Small intestine (tissue), 7 donors: ENCODE measurements around the gene MIPOL1. TPM values are rescaled to one million over a fixed set of nuclear protein-coding genes. Genes with fewer than 3 reads are reported as not detected.
"Not testable (repeated sequence)": the region's sequence is repeated elsewhere in the genome, so short reads cannot be mapped to it uniquely, and the experiment has no call there.

Source experiments
- DNase-seq, 2 donors: peaks; one replicate each; pipeline versions ENCODE4 v3.0.0 to v3.0.0-alpha.2; 2013
- FAIRE-seq: peaks from 2 replicates; lab custom pipeline; 2012; peaks lifted over from hg19 to GRCh38; lab: Jason Lieb, UNC
- H3K27ac ChIP-seq, 3 donors: one replicate each; pipeline ENCODE4 v1.5.1; 2013; ENCODE audit warnings: low read length in 2 of 3, mild to moderate bottlenecking in 2 of 3, control low read depth in 1 of 3, inconsistent platforms in 1 of 3, low read depth in 1 of 3, moderate library complexity in 1 of 3
- H3K27me3 ChIP-seq, 3 donors: one replicate each; pipeline ENCODE4 v1.6.1; 2013; ENCODE audit warnings: low read length in 3 of 3, inconsistent platforms in 1 of 3; ENCODE audit not compliant: control insufficient read depth in 3 of 3, insufficient read depth in 3 of 3
- H3K36me3 ChIP-seq, 3 donors: one replicate each; pipeline ENCODE4 v1.6.1; 2013; ENCODE audit warnings: low read length in 3 of 3, inconsistent platforms in 1 of 3, low read depth in 1 of 3, mild to moderate bottlenecking in 1 of 3, moderate library complexity in 1 of 3; ENCODE audit not compliant: control insufficient read depth in 3 of 3, insufficient read depth in 2 of 3
- H3K4me1 ChIP-seq, 3 donors: one replicate each; pipeline ENCODE4 v1.6.1; 2013; ENCODE audit warnings: low read length in 2 of 3, inconsistent platforms in 1 of 3, low read depth in 1 of 3, mild to moderate bottlenecking in 1 of 3, moderate library complexity in 1 of 3; ENCODE audit not compliant: control insufficient read depth in 3 of 3, insufficient read depth in 2 of 3
- H3K4me3 ChIP-seq, 3 donors: one replicate each; pipeline ENCODE4 v1.5.1; 2013; ENCODE audit warnings: low read length in 3 of 3, control low read depth in 1 of 3, inconsistent platforms in 1 of 3, low read depth in 1 of 3, mild to moderate bottlenecking in 1 of 3, moderate library complexity in 1 of 3
- H3K9me3 ChIP-seq, 2 donors: one replicate each; pipeline ENCODE4 v1.6.1; 2013; ENCODE audit warnings: low read depth in 1 of 2, low read length in 1 of 2; ENCODE audit not compliant: control insufficient read depth in 2 of 2, insufficient read depth in 1 of 2
- WGBS, 3 donors: extraction: QIAGEN DNeasy Blood & Tissue Kit; methylation state at CpG; one replicate each; pipeline ENCODE4 v1.1.7; 2013; 5-methylcytosine and 5-hydroxymethylcytosine counted together
- polyA plus RNA-seq, 4 donors: library from polyadenylated mRNA; stranded (reverse) in 3 of 4; unstranded in 1 of 4; fragments of 200-250 nt in 3 of 4; fragments of 120-200 nt in 1 of 4; gene quantifications; one replicate each; pipeline versions ENCODE4 v1.2.1 to v1.2.3, GENCODE V29; 2013
- donor health status: healthy with polysubstance abuse.
- donor health status: control.
- donor health status: control.
- donor health status: Bipolar disorder and iron deficiency.
- donor health status: healthy.

Gene MIPOL1
- polyA plus RNA-seq, 4 donors = 0.45 to 9.2 (median 2.3) TPM

DNA sequence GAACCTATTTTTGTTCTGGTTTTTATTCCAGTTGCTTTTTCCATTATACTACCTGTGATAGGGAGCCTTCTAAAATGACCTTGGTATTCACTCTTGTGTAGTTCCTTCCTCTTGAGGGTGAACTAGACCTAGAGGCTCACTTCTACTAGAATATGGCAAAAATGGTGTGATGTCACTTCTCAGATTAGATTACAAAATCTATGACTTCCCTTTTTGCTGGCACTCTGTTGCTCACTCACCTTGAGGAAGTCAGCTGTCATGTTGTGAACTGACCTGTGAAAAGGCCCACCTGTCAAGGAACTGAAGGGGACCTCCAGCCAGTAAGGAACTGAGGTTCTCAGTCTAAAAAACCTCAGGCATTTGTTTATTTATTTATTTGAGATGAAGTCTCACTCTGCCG lies 5.7 kb downstream of the MIPOL1 start:
- FAIRE-seq = no peak
- H3K4me1 ChIP-seq = no peaks in the 10 kb centered on the region
- H3K36me3 ChIP-seq = no peaks in the 10 kb centered on the region

GRCh38 chr14:37205623-37206605 lies 8.2 kb downstream of the MIPOL1 start:
- not testable (repeated sequence) for DNase-seq, H3K36me3 ChIP-seq, H3K27ac ChIP-seq, FAIRE-seq, H3K4me1 ChIP-seq, H3K4me3 ChIP-seq, H3K27me3 ChIP-seq
- H3K9me3 ChIP-seq = peaks cover 0 to 34% of the 10 kb centered on the region in 2 donors
- WGBS, 3 donors = 94 to 96% (median 96%) methylated on average over 7 of the region's 7 CpGs

More for the DNA sequence above, 5.7 kb downstream of the MIPOL1 start:
- 86 to 94% (median 92%) methylated on average over 1 of the region's 1 CpG for WGBS, 3 donors
- no peak overlapping the region for H3K27ac ChIP-seq
- DNase-seq = no peak
- no peak overlapping the region for H3K4me3 ChIP-seq
- peaks cover 0 to 24% of the 10 kb centered on the region in 2 donors for H3K9me3 ChIP-seq
- no peaks in the 10 kb centered on the region for H3K27me3 ChIP-seq

DNA sequence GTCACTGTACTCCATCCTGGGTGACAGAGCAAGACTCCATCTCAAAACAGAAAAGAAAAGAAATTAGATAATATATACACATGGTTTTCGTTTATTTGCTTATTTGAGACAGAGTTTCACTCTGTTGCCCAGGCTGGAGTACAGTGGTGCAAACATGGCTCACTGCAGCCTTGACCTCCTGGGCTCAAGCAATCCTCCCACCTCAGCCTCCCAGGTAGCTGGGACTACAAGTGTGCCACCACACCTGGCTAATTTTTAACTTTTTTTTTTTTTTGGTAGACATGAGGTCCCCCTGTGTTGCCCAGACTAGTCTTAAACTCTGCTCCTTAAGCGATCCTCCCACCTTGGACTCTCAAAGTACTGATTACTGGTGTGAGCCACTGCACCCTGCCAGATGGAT lies 11.9 kb downstream of the MIPOL1 start:
- H3K27ac ChIP-seq, H3K4me3 ChIP-seq, H3K27me3 ChIP-seq, H3K36me3 ChIP-seq, DNase-seq, FAIRE-seq, H3K4me1 ChIP-seq: not testable (repeated sequence)
- WGBS, 3 donors = 73 to 91% (median 90%) methylated on average over 2 of the region's 2 CpGs
- peaks cover 0 to 48% of the 10 kb centered on the region in 2 donors for H3K9me3 ChIP-seq

- Histone ChIP-seq H3K9me3 (peaks cover 0 to 54% of the 10 kb centered on the region in 2 donors), H3K4me1 (no peaks in the 10 kb centered on the region), H3K36me3 (peaks cover 0 to 10% (median 0%) of the 10 kb centered on the region in 3 donors), H3K27ac (no peak overlapping the region), H3K4me3 (no peak overlapping the region), H3K27me3 (no peaks in the 10 kb centered on the region)
- WGBS, 3 donors = 95 to 96% (median 95%) methylated on average over 6 of the region's 6 CpGs
- no peak for DNase-seq
- no peak for FAIRE-seq
These were observed 12.7 kb downstream of the MIPOL1 start for GRCh38 chr14:37210448-37210847.

DNA sequence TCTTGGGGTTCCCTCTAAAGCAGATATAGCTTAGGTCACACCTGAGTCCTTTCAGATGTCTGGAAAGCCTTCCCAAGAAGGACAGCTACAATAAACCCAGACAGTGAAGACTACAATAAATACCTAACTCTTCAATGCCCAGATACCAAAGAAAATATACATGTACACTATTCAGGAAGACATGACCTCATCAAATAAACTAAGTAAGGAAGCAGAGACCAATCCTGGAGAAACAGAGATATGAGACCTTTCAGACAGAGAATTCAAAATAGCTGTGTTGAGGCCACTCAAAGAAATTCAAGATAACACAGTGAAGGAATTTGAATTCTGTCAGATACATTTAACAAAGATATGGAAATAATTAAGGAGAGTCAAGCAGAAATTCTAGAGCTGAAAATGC lies 15.3 kb downstream of the MIPOL1 start:
- Histone ChIP-seq H3K4me1 (no peaks in the 10 kb centered on the region), H3K27ac (no peak overlapping the region), H3K27me3 (no peaks in the 10 kb centered on the region), H3K4me3 (no peak overlapping the region), H3K9me3 (peaks cover 0 to 34% of the 10 kb centered on the region in 2 donors), H3K36me3 (peaks cover 0 to 10% (median 0%) of the 10 kb centered on the region in 3 donors)
- FAIRE-seq = no peak
- DNase-seq = no peak

DNA sequence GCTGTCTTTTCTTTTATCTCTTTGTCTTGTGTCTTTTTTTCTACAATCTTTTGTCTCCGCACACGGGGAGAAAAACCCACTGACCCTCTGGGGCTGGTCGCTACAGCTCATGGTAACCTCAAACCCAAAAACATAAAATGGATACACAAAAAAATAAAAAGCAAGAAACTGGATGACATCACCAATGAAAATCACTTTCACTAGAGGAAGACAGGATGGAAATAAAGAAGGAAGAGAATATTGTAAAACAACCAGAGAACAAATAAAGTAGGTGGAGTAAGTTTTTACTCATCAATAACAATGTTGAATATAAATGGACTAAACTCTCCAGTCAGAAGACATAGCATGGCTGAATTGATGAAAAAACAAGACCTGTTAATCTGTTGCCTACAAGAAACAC lies 17.6 kb downstream of the MIPOL1 start:
- WGBS, 3 donors = 90 to 97% (median 97%) methylated on average over 3 of the region's 3 CpGs
- no peak for DNase-seq
- no peaks in the 10 kb centered on the region for H3K4me1 ChIP-seq

GRCh38 chr14:37221073-37221472 lies 23.3 kb downstream of the MIPOL1 start:
- Histone ChIP-seq H3K9me3 (peaks cover 0 to 31% of the 10 kb centered on the region in 2 donors), H3K4me3 (no peak overlapping the region), H3K36me3 (no peaks in the 10 kb centered on the region), H3K27me3 (no peaks in the 10 kb centered on the region), H3K4me1 (no peaks in the 10 kb centered on the region), H3K27ac (no peak overlapping the region)
- WGBS, 3 donors = 89 to 97% (median 94%) methylated on average over 3 of the region's 3 CpGs
- DNase-seq (no peak), FAIRE-seq (no peak)

More for the DNA sequence above, 17.6 kb downstream of the MIPOL1 start:
- no peak overlapping the region for H3K27ac ChIP-seq
- FAIRE-seq = no peak
- no peaks in the 10 kb centered on the region for H3K27me3 ChIP-seq
- H3K4me3 ChIP-seq = no peak overlapping the region
- peaks cover 0 to 10% (median 0%) of the 10 kb centered on the region in 3 donors for H3K36me3 ChIP-seq
- peaks cover 0 to 27% of the 10 kb centered on the region in 2 donors for H3K9me3 ChIP-seq

DNA sequence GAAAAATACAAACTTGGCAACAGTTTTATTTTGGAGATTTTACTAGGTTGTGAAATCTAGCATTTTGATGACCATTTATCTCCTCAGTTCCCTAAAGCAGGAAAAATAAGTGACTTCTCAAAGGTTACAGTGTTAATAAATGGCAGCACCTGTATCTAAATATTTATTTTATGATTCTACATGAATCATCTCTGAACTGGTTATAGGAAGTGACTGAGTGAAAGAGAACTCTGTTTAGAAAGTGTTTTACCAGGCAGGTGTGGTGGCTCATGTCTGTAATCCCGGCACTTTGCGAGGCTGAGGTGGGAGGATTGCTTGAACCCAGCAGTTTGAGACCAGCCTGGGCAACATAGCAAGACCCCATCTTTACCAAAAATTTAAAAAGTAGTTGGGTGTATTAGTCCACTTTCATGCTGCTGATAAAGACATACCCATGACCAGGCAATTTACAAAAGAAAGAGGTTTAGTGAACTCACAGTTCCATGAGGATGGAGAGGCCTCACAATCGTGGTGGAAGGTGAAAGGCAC lies 26.3 kb downstream of the MIPOL1 start:
- peaks cover 0 to 34% of the 10 kb centered on the region in 2 donors for H3K9me3 ChIP-seq
- H3K27ac ChIP-seq = no peak overlapping the region
- no peak overlapping the region for H3K4me3 ChIP-seq
- DNase-seq = no peak
- H3K4me1 ChIP-seq = no peaks in the 10 kb centered on the region
- FAIRE-seq = no peak
- no peaks in the 10 kb centered on the region for H3K27me3 ChIP-seq
- WGBS, 3 donors = 81 to 90% (median 82%) methylated on average over 3 of the region's 3 CpGs
- no peaks in the 10 kb centered on the region for H3K36me3 ChIP-seq
